Stimulated activated CD4-positive, alpha-beta T cell treated with anti-CD3 and anti-CD28 coated beads, Interleukin-15, amount 100 ng/mL, for 1 hour (primary cell): ENCODE data around the gene FOCAD.

Source experiments
- DNase-seq, 2 donors: peaks; one replicate each; pipeline ENCODE4 v3.0.0-alpha.2; 2020; ENCODE audit warnings: low read depth in 1 of 2, low spot score in 1 of 2

FOCAD gene

GRCh38 chr9:20870115-20870514, 186.1 kb downstream of the FOCAD start:
- no peak for DNase-seq

GRCh38 chr9:20872340-20872977, 188.4 kb downstream of the FOCAD start:
- DNase-seq, result no peak

GRCh38 chr9:20873240-20873865, 189.3 kb downstream of the FOCAD start:
- DNase-seq, result no peak

- DNase-seq, result no peak
Observed at GRCh38 chr9:20880271-20880670, 196.2 kb downstream of the FOCAD start.

- no peak for DNase-seq
Observed at GRCh38 chr9:20880675-20881074, 196.6 kb downstream of the FOCAD start.

GRCh38 chr9:20884985-20885593, 201.0 kb downstream of the FOCAD start:
- peak in 1 of 2 donors; percentile 28 for DNase-seq

- no peak for DNase-seq
Observed at GRCh38 chr9:20898885-20899554, 215.0 kb downstream of the FOCAD start.

GRCh38 chr9:20903212-20903611, 219.2 kb downstream of the FOCAD start:
- DNase-seq, result no peak

GRCh38 chr9:20904995-20905394, 220.9 kb downstream of the FOCAD start:
- no peak for DNase-seq

- DNase-seq, result no peak
Observed at GRCh38 chr9:20906326-20906725, 222.3 kb downstream of the FOCAD start.

- no peak for DNase-seq
Observed at GRCh38 chr9:20908461-20908860, 224.4 kb downstream of the FOCAD start.

GRCh38 chr9:20914556-20914955, 230.5 kb downstream of the FOCAD start:
- DNase-seq, result no peak

GRCh38 chr9:20921362-20921761, 237.3 kb downstream of the FOCAD start:
- DNase-seq, result no peak

GRCh38 chr9:20925256-20926045, 241.4 kb downstream of the FOCAD start:
- DNase-seq, result no peak

- no peak for DNase-seq
Observed at GRCh38 chr9:20929276-20929675, 245.2 kb downstream of the FOCAD start.

GRCh38 chr9:20930836-20931235, 246.8 kb downstream of the FOCAD start:
- no peak for DNase-seq

GRCh38 chr9:20940447-20941173, 256.6 kb downstream of the FOCAD start:
- no peak for DNase-seq

- DNase-seq, result peak; percentile 3 to 4
Observed at GRCh38 chr9:20941174-20941690, 257.2 kb downstream of the FOCAD start.

GRCh38 chr9:20944507-20944906, 260.4 kb downstream of the FOCAD start:
- no peak for DNase-seq

GRCh38 chr9:20945269-20945668, 261.2 kb downstream of the FOCAD start:
- no peak for DNase-seq
